Cardiac muscle cell (in vitro differentiated cells and primary cell): Measurements from ENCODE around the gene MAD1L1. TPM values are rescaled to one million over a fixed set of nuclear protein-coding genes. Genes with fewer than 3 reads are reported as not detected.

Source experiments
- DNase-seq, 2 donors: peaks; one replicate each; pipeline versions ENCODE4 v3.0.0 to v3.0.0-alpha.2; 2010 to 2017; ENCODE audit warnings: low read depth in 1 of 2, low spot score in 1 of 2
- H3K27ac ChIP-seq: fragments of 200-600 bp; sonication (generic); 2 replicates; pipeline ENCODE4 v1.5.1; 2016
- H3K27me3 ChIP-seq: fragments of 200-600 bp; sonication (generic); 2 replicates; pipeline ENCODE4 v1.6.0; 2016; ENCODE audit warnings: control low read depth
- H3K36me3 ChIP-seq: fragments of 200-600 bp; sonication (generic); 2 replicates; pipeline ENCODE4 v1.5.1; 2016; ENCODE audit warnings: control low read depth
- H3K4me1 ChIP-seq: fragments of 200-600 bp; sonication (generic); 2 replicates; pipeline ENCODE4 v1.8.1; 2017; ENCODE audit warnings: low read depth, mild to moderate bottlenecking, mixed run types
- H3K4me3 ChIP-seq: fragments of 200-600 bp; sonication (generic); 2 replicates; pipeline ENCODE4 v1.5.1; 2016; ENCODE audit warnings: mild to moderate bottlenecking
- H3K9me3 ChIP-seq: fragments of 200-600 bp; sonication (generic); 2 replicates; pipeline ENCODE4 v1.5.1; 2017; ENCODE audit warnings: low read depth, mild to moderate bottlenecking, control low read depth
- CTCF ChIP-seq: IDR thresholded peaks from 2 replicates; pipeline ENCODE4 v1.5.1; 2012; ENCODE audit warnings: low read depth, mild to moderate bottlenecking, low read length
- polyA plus RNA-seq: library from polyadenylated mRNA; unstranded; fragments of >200 nt; fragmentation: Nextera tagmentation; extraction: Ambion mirVana; gene quantifications from 2 replicates; pipeline ENCODE4 v1.2.1, GENCODE V29; 2016
- total RNA-seq: library from RNA; depleted of rRNA; stranded (reverse); fragments of >200 nt; gene quantifications from 2 replicates; pipeline ENCODE4 v1.2.3, GENCODE V29; 2016

MAD1L1 gene
- total and polyA plus RNA-seq, 2 experiments from 2014 or later: 38.3 to 56.2 TPM

GRCh38 chr7:2148189-2148588 lies 84.6 kb downstream of the MAD1L1 start:
- H3K9me3 ChIP-seq: no peaks in the 10 kb centered on the region
- no peak overlapping the region for H3K27ac ChIP-seq
- DNase-seq: no peak

GRCh38 chr7:2146676-2147472 lies 85.9 kb downstream of the MAD1L1 start:
- no peak for DNase-seq
- Histone ChIP-seq H3K36me3 (no peaks in the 10 kb centered on the region), H3K27ac (no peak overlapping the region), H3K4me3 (no peak overlapping the region), H3K9me3 (no peaks in the 10 kb centered on the region), H3K4me1 (peaks cover 12% of the 10 kb centered on the region), H3K27me3 (no peaks in the 10 kb centered on the region)
- TF ChIP-seq CTCF: no peak

More at GRCh38 chr7:2148189-2148588, 84.6 kb downstream of the MAD1L1 start:
- TF ChIP-seq CTCF: peak; percentile 12
- Histone ChIP-seq H3K4me3 (no peak overlapping the region), H3K27me3 (no peaks in the 10 kb centered on the region), H3K4me1 (peaks cover 12% of the 10 kb centered on the region), H3K36me3 (no peaks in the 10 kb centered on the region)

DNA sequence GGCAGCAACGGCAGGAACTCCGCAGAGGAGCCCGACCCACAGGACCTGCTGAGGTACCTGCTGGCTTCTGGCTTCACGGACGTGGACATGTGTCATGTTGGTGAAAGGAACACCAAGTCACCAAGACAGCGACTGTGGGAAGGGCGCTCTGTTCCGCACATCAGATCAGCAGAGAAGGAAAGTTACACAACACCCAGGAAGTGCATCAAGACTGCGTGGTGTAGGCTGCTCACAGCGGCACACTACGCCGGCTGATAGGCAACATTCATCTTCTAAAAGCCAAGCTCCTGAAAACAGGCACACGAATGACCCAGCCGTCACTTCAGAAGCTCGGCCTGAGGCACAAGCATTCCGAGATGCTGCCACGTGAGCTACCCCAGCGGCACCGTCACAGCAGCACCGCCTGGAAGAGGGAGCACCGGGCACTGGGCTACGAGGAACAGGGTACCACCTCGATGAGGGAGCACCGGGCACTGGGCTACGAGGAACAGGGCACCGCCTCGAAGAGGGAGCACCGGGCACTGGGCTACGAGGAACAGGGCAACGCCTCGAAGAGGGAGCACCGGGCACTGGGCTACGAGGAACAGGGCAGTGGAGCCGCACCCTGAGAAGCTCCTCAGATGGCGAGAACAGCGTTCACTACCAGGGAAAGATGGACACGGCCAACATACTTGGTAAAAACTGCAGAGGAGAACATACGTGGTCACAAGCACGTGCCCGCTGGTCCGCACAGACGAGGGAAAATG lies 86.7 kb downstream of the MAD1L1 start:
- Histone ChIP-seq H3K27ac (no peak overlapping the region), H3K36me3 (no peaks in the 10 kb centered on the region)

DNA sequence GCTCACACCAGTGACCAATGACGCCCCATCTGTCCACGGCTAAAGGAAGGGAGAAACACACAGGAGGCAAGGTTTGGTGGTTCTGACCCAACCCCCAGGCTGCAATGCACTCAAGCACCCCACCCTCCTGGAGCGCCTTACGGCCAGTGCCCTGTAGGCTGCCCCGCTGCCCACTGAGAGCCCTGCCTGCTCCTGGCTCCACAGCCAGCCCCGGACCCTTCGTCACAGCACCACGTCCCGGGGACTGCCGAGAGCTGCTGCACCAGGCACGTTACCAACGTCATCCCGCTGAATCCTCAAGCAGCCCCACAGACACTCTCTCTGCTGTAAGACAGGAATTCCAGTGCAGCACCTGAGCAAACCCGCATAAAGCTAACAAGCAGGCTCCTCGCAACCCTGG lies 87.8 kb downstream of the MAD1L1 start:
- H3K4me3 ChIP-seq: no peak overlapping the region
- DNase-seq: no peak
- no peak overlapping the region for H3K27ac ChIP-seq
- no peaks in the 10 kb centered on the region for H3K4me1 ChIP-seq
- no peaks in the 10 kb centered on the region for H3K9me3 ChIP-seq
- TF ChIP-seq CTCF: no peak
- no peaks in the 10 kb centered on the region for H3K36me3 ChIP-seq
- H3K27me3 ChIP-seq: no peaks in the 10 kb centered on the region

More for the DNA sequence above, 86.7 kb downstream of the MAD1L1 start:
- Histone ChIP-seq H3K27me3 (no peaks in the 10 kb centered on the region), H3K9me3 (no peaks in the 10 kb centered on the region), H3K4me3 (no peak overlapping the region), H3K4me1 (peaks cover 6% of the 10 kb centered on the region)
- no peak for DNase-seq
- TF ChIP-seq CTCF: no peak

GRCh38 chr7:2143981-2144595 lies 88.7 kb downstream of the MAD1L1 start:
- Histone ChIP-seq H3K36me3 (no peaks in the 10 kb centered on the region), H3K4me1 (no peaks in the 10 kb centered on the region), H3K27me3 (no peaks in the 10 kb centered on the region), H3K27ac (no peak overlapping the region), H3K4me3 (no peak overlapping the region), H3K9me3 (no peaks in the 10 kb centered on the region)
- DNase-seq: no peak
- TF ChIP-seq CTCF: no peak
